ENCODE results near the gene SNTA1.

Gene SNTA1

GRCh38 chr20:33408716-33409654 lies 34.6 kb downstream of the SNTA1 start:
- no peaks in the 10 kb centered on the region for H3K9me3 ChIP-seq (ENCODE audit: control insufficient read depth, low read length)
- H3K36me3 ChIP-seq (ENCODE audit: control insufficient read depth, insufficient read depth, low read length) = peaks cover 14% of the 10 kb centered on the region
- H3K27ac ChIP-seq (ENCODE audit: insufficient read depth, low read length, poor library complexity, severe bottlenecking) = no peak overlapping the region
- DNase-seq = no peak
- H3K4me3 ChIP-seq (ENCODE audit: insufficient read depth, low read depth, low read length, poor library complexity, severe bottlenecking) = no peak overlapping the region
- no peaks in the 10 kb centered on the region for H3K27me3 ChIP-seq (replicated peaks; ENCODE audit: control insufficient read depth, insufficient read depth, low read length, poor library complexity, severe bottlenecking)
- H3K4me1 ChIP-seq (ENCODE audit: control insufficient read depth, insufficient read depth, low read length, poor library complexity, severe bottlenecking) = no peaks in the 10 kb centered on the region

GRCh38 chr20:33408313-33408712 lies 35.2 kb downstream of the SNTA1 start:
- no peak for DNase-seq
- H3K9me3 ChIP-seq (ENCODE audit: control insufficient read depth, low read length) = no peaks in the 10 kb centered on the region
- H3K36me3 ChIP-seq (ENCODE audit: control insufficient read depth, insufficient read depth, low read length) = peaks cover 14% of the 10 kb centered on the region
- no peaks in the 10 kb centered on the region for H3K4me1 ChIP-seq (ENCODE audit: control insufficient read depth, insufficient read depth, low read length, poor library complexity, severe bottlenecking)
- no peaks in the 10 kb centered on the region for H3K27me3 ChIP-seq (replicated peaks; ENCODE audit: control insufficient read depth, insufficient read depth, low read length, poor library complexity, severe bottlenecking)
- no peak overlapping the region for H3K27ac ChIP-seq (ENCODE audit: insufficient read depth, low read length, poor library complexity, severe bottlenecking)
- no peak overlapping the region for H3K4me3 ChIP-seq (ENCODE audit: insufficient read depth, low read depth, low read length, poor library complexity, severe bottlenecking)

GRCh38 chr20:33407796-33408195 lies 35.8 kb downstream of the SNTA1 start:
- no peak for DNase-seq
- no peaks in the 10 kb centered on the region for H3K4me1 ChIP-seq (ENCODE audit: control insufficient read depth, insufficient read depth, low read length, poor library complexity, severe bottlenecking)
- H3K36me3 ChIP-seq (ENCODE audit: control insufficient read depth, insufficient read depth, low read length) = peaks cover 14% of the 10 kb centered on the region
- H3K27me3 ChIP-seq (replicated peaks; ENCODE audit: control insufficient read depth, insufficient read depth, low read length, poor library complexity, severe bottlenecking) = no peaks in the 10 kb centered on the region
- no peak overlapping the region for H3K4me3 ChIP-seq (ENCODE audit: insufficient read depth, low read depth, low read length, poor library complexity, severe bottlenecking)
- no peaks in the 10 kb centered on the region for H3K9me3 ChIP-seq (ENCODE audit: control insufficient read depth, low read length)
- no peak overlapping the region for H3K27ac ChIP-seq (ENCODE audit: insufficient read depth, low read length, poor library complexity, severe bottlenecking)

- H3K4me1 ChIP-seq (ENCODE audit: control insufficient read depth, insufficient read depth, low read length, poor library complexity, severe bottlenecking) = peaks cover 1% of the 10 kb centered on the region
- no peaks in the 10 kb centered on the region for H3K9me3 ChIP-seq (ENCODE audit: control insufficient read depth, low read length)
- DNase-seq = no peak
- peaks cover 13% of the 10 kb centered on the region for H3K36me3 ChIP-seq (ENCODE audit: control insufficient read depth, insufficient read depth, low read length)
- H3K27ac ChIP-seq (ENCODE audit: insufficient read depth, low read length, poor library complexity, severe bottlenecking) = no peak overlapping the region
- H3K4me3 ChIP-seq (ENCODE audit: insufficient read depth, low read depth, low read length, poor library complexity, severe bottlenecking) = no peak overlapping the region
- H3K27me3 ChIP-seq (replicated peaks; ENCODE audit: control insufficient read depth, insufficient read depth, low read length, poor library complexity, severe bottlenecking) = no peaks in the 10 kb centered on the region
These were observed 36.3 kb downstream of the SNTA1 start for GRCh38 chr20:33407251-33407650.

- H3K4me1 ChIP-seq (ENCODE audit: control insufficient read depth, insufficient read depth, low read length, poor library complexity, severe bottlenecking) = peaks cover 19% of the 10 kb centered on the region
- no peak overlapping the region for H3K4me3 ChIP-seq (ENCODE audit: insufficient read depth, low read depth, low read length, poor library complexity, severe bottlenecking)
- no peaks in the 10 kb centered on the region for H3K9me3 ChIP-seq (ENCODE audit: control insufficient read depth, low read length)
- H3K27ac ChIP-seq (ENCODE audit: insufficient read depth, low read length, poor library complexity, severe bottlenecking) = no peak overlapping the region
- peaks cover 7% of the 10 kb centered on the region for H3K36me3 ChIP-seq (ENCODE audit: control insufficient read depth, insufficient read depth, low read length)
- no peak for DNase-seq
- no peaks in the 10 kb centered on the region for H3K27me3 ChIP-seq (replicated peaks; ENCODE audit: control insufficient read depth, insufficient read depth, low read length, poor library complexity, severe bottlenecking)
These were observed 39.3 kb downstream of the SNTA1 start for GRCh38 chr20:33404281-33404680.

GRCh38 chr20:33401921-33402369 lies 41.6 kb downstream of the SNTA1 start:
- no peaks in the 10 kb centered on the region for H3K9me3 ChIP-seq (ENCODE audit: control insufficient read depth, low read length)
- peak overlapping the region; percentile 94 for H3K4me3 ChIP-seq (ENCODE audit: insufficient read depth, low read depth, low read length, poor library complexity, severe bottlenecking)
- H3K36me3 ChIP-seq (ENCODE audit: control insufficient read depth, insufficient read depth, low read length) = no peaks in the 10 kb centered on the region
- peaks cover 25% of the 10 kb centered on the region for H3K4me1 ChIP-seq (ENCODE audit: control insufficient read depth, insufficient read depth, low read length, poor library complexity, severe bottlenecking)
- H3K27ac ChIP-seq (ENCODE audit: insufficient read depth, low read length, poor library complexity, severe bottlenecking) = peak overlapping the region; percentile 74
- DNase-seq = no peak
- H3K27me3 ChIP-seq (replicated peaks; ENCODE audit: control insufficient read depth, insufficient read depth, low read length, poor library complexity, severe bottlenecking) = no peaks in the 10 kb centered on the region

- H3K27me3 ChIP-seq (replicated peaks; ENCODE audit: control insufficient read depth, insufficient read depth, low read length, poor library complexity, severe bottlenecking) = no peaks in the 10 kb centered on the region
- H3K4me3 ChIP-seq (ENCODE audit: insufficient read depth, low read depth, low read length, poor library complexity, severe bottlenecking) = peak within 1 kb of the TSS; percentile 94
- no peaks in the 10 kb centered on the region for H3K36me3 ChIP-seq (ENCODE audit: control insufficient read depth, insufficient read depth, low read length)
- H3K27ac ChIP-seq (ENCODE audit: insufficient read depth, low read length, poor library complexity, severe bottlenecking) = peak within 1 kb of the TSS; percentile 74
- peaks cover 25% of the 10 kb centered on the region for H3K4me1 ChIP-seq (ENCODE audit: control insufficient read depth, insufficient read depth, low read length, poor library complexity, severe bottlenecking)
- no peaks in the 10 kb centered on the region for H3K9me3 ChIP-seq (ENCODE audit: control insufficient read depth, low read length)
- DNase-seq = peak; percentile 69 to 75 (median 70)
These were observed 42.2 kb downstream of the SNTA1 start, which contains the start of gene CDK5RAP1 for GRCh38 chr20:33401184-33401920. Gene CDK5RAP1 (minus strand): TSS chr20:33401519. CDS start chr20:33397064, 4,455 bp downstream.

- no peaks in the 10 kb centered on the region for H3K36me3 ChIP-seq (ENCODE audit: control insufficient read depth, insufficient read depth, low read length)
- H3K9me3 ChIP-seq (ENCODE audit: control insufficient read depth, low read length) = no peaks in the 10 kb centered on the region
- H3K27me3 ChIP-seq (replicated peaks; ENCODE audit: control insufficient read depth, insufficient read depth, low read length, poor library complexity, severe bottlenecking) = no peaks in the 10 kb centered on the region
- peaks cover 25% of the 10 kb centered on the region for H3K4me1 ChIP-seq (ENCODE audit: control insufficient read depth, insufficient read depth, low read length, poor library complexity, severe bottlenecking)
- peak overlapping the region; percentile 94 for H3K4me3 ChIP-seq (ENCODE audit: insufficient read depth, low read depth, low read length, poor library complexity, severe bottlenecking)
- no peak for DNase-seq
- H3K27ac ChIP-seq (ENCODE audit: insufficient read depth, low read length, poor library complexity, severe bottlenecking) = peak overlapping the region; percentile 74
These were observed 42.8 kb downstream of the SNTA1 start for GRCh38 chr20:33400812-33401183.

GRCh38 chr20:33399924-33400323 lies 43.6 kb downstream of the SNTA1 start:
- DNase-seq = no peak
- H3K4me3 ChIP-seq (ENCODE audit: insufficient read depth, low read depth, low read length, poor library complexity, severe bottlenecking) = peak overlapping the region; percentile 94
- H3K27me3 ChIP-seq (replicated peaks; ENCODE audit: control insufficient read depth, insufficient read depth, low read length, poor library complexity, severe bottlenecking) = no peaks in the 10 kb centered on the region
- peaks cover 25% of the 10 kb centered on the region for H3K4me1 ChIP-seq (ENCODE audit: control insufficient read depth, insufficient read depth, low read length, poor library complexity, severe bottlenecking)
- H3K27ac ChIP-seq (ENCODE audit: insufficient read depth, low read length, poor library complexity, severe bottlenecking) = no peak overlapping the region
- no peaks in the 10 kb centered on the region for H3K9me3 ChIP-seq (ENCODE audit: control insufficient read depth, low read length)
- peaks cover 6% of the 10 kb centered on the region for H3K36me3 ChIP-seq (ENCODE audit: control insufficient read depth, insufficient read depth, low read length)

- Histone ChIP-seq H3K4me1 (ENCODE audit: control insufficient read depth, insufficient read depth, low read length, poor library complexity, severe bottlenecking) (peaks cover 7% of the 10 kb centered on the region), H3K27ac (ENCODE audit: insufficient read depth, low read length, poor library complexity, severe bottlenecking) (no peak overlapping the region), H3K27me3 (replicated peaks; ENCODE audit: control insufficient read depth, insufficient read depth, low read length, poor library complexity, severe bottlenecking) (no peaks in the 10 kb centered on the region), H3K9me3 (ENCODE audit: control insufficient read depth, low read length) (no peaks in the 10 kb centered on the region), H3K4me3 (ENCODE audit: insufficient read depth, low read depth, low read length, poor library complexity, severe bottlenecking) (no peak overlapping the region), H3K36me3 (ENCODE audit: control insufficient read depth, insufficient read depth, low read length) (peaks cover 39% of the 10 kb centered on the region)
- DNase-seq = no peak
These were observed 48.8 kb downstream of the SNTA1 start for GRCh38 chr20:33394718-33395117.

Data from effector memory CD4-positive, alpha-beta T cell (primary cell).